ENCODE results near the gene CEP120.

The CEP120 gene

GRCh38 chr5:123450640-123451039, 27.4 kb upstream of the CEP120 start:
- TF ChIP-seq, protein P1, sequence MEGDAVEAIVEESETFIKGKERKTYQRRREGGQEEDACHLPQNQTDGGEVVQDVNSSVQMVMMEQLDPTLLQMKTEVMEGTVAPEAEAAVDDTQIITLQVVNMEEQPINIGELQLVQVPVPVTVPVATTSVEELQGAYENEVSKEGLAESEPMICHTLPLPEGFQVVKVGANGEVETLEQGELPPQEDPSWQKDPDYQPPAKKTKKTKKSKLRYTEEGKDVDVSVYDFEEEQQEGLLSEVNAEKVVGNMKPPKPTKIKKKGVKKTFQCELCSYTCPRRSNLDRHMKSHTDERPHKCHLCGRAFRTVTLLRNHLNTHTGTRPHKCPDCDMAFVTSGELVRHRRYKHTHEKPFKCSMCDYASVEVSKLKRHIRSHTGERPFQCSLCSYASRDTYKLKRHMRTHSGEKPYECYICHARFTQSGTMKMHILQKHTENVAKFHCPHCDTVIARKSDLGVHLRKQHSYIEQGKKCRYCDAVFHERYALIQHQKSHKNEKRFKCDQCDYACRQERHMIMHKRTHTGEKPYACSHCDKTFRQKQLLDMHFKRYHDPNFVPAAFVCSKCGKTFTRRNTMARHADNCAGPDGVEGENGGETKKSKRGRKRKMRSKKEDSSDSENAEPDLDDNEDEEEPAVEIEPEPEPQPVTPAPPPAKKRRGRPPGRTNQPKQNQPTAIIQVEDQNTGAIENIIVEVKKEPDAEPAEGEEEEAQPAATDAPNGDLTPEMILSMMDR (IDR thresholded peaks at IDR 0.05; ENCODE audit: low read depth, low read length), result no peak
- no peak for DNase-seq
- no peaks in the 10 kb centered on the region for H3K36me3 ChIP-seq

GRCh38 chr5:123450114-123450513, 26.9 kb upstream of the CEP120 start:
- DNase-seq, result no peak
- Histone ChIP-seq H3K4me3 (ENCODE audit: low read depth, low read length) (no peak overlapping the region), H3K27ac (peak overlapping the region; percentile 64), H3K9me3 (ENCODE audit: severe bottlenecking) (no peaks in the 10 kb centered on the region), H3K27me3 (ENCODE audit: insufficient read depth, low read depth, severe bottlenecking) (no peaks in the 10 kb centered on the region), H3K36me3 (no peaks in the 10 kb centered on the region)
- TF ChIP-seq, protein P1 (IDR thresholded peaks at IDR 0.05; ENCODE audit: low read depth, low read length), result no peak

More at GRCh38 chr5:123450640-123451039, 27.4 kb upstream of the CEP120 start:
- peak overlapping the region; percentile 64 for H3K27ac ChIP-seq
- H3K4me3 ChIP-seq (ENCODE audit: low read depth, low read length), result no peak overlapping the region
- no peaks in the 10 kb centered on the region for H3K27me3 ChIP-seq (ENCODE audit: insufficient read depth, low read depth, severe bottlenecking)
- no peaks in the 10 kb centered on the region for H3K9me3 ChIP-seq (ENCODE audit: severe bottlenecking)

DNA sequence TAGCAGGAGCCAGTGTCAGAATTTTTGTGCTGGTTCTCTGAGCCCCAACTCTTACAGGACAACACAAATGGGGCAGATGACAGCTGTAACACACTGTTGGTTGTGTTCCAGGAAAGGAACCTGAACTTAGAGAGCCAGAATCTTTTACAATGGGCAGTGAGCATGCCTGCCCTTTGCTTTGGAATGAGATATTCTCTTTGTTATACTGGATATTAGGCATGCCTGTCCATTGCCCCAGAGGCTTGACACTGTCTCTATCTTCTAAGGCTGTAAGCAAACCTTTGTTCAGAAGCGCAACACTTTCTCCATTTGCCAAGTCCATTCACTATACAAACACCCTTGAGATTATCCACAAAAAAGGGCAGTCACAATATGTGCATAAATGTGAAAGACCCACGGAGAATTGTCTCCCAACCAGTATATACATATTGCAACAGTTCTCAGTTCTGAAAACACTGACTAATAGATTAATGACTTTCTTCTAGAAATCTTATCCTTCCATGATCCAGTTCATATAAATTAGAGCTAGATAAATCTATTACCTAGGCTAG, 26.3 kb upstream of the CEP120 start:
- Histone ChIP-seq H3K4me3 (ENCODE audit: low read depth, low read length) (no peak overlapping the region), H3K27me3 (ENCODE audit: insufficient read depth, low read depth, severe bottlenecking) (no peaks in the 10 kb centered on the region), H3K27ac (peak overlapping the region; percentile 64), H3K36me3 (no peaks in the 10 kb centered on the region), H3K9me3 (ENCODE audit: severe bottlenecking) (no peaks in the 10 kb centered on the region)
- DNase-seq, result no peak
- TF ChIP-seq, protein P1 (IDR thresholded peaks at IDR 0.05; ENCODE audit: low read depth, low read length), result no peak

GRCh38 chr5:123448743-123449142, 25.5 kb upstream of the CEP120 start:
- no peaks in the 10 kb centered on the region for H3K9me3 ChIP-seq (ENCODE audit: severe bottlenecking)
- H3K36me3 ChIP-seq, result no peaks in the 10 kb centered on the region
- TF ChIP-seq, protein P1 (IDR thresholded peaks at IDR 0.05; ENCODE audit: low read depth, low read length), result no peak
- no peak overlapping the region for H3K27ac ChIP-seq
- DNase-seq, result no peak
- H3K4me3 ChIP-seq (ENCODE audit: low read depth, low read length), result no peak overlapping the region
- no peaks in the 10 kb centered on the region for H3K27me3 ChIP-seq (ENCODE audit: insufficient read depth, low read depth, severe bottlenecking)

- Histone ChIP-seq H3K9me3 (ENCODE audit: severe bottlenecking) (no peaks in the 10 kb centered on the region), H3K36me3 (no peaks in the 10 kb centered on the region), H3K27me3 (ENCODE audit: insufficient read depth, low read depth, severe bottlenecking) (no peaks in the 10 kb centered on the region), H3K27ac (no peak overlapping the region), H3K4me3 (ENCODE audit: low read depth, low read length) (no peak overlapping the region)
- TF ChIP-seq, protein P1 (IDR thresholded peaks at IDR 0.05; ENCODE audit: low read depth, low read length), result no peak
- no peak for DNase-seq
Observed at GRCh38 chr5:123448017-123448617, 24.9 kb upstream of the CEP120 start.

GRCh38 chr5:123444016-123444415, 20.8 kb upstream of the CEP120 start:
- DNase-seq, result no peak
- H3K27me3 ChIP-seq (ENCODE audit: insufficient read depth, low read depth, severe bottlenecking), result no peaks in the 10 kb centered on the region

More at GRCh38 chr5:123444016-123444415, 20.8 kb upstream of the CEP120 start:
- H3K9me3 ChIP-seq (ENCODE audit: severe bottlenecking), result no peaks in the 10 kb centered on the region
- peak overlapping the region; percentile 78 for H3K27ac ChIP-seq
- TF ChIP-seq, protein P1 (IDR thresholded peaks at IDR 0.05; ENCODE audit: low read depth, low read length), result no peak
- no peak overlapping the region for H3K4me3 ChIP-seq (ENCODE audit: low read depth, low read length)
- H3K36me3 ChIP-seq, result no peaks in the 10 kb centered on the region

Data from WERI-Rb-1 (cell line).